A549 (cell line): ENCODE measurements around the gene CPLANE1. TPM values are rescaled to one million over a fixed set of nuclear protein-coding genes. Genes with fewer than 3 reads are reported as not detected.
A peak's percentile ranks its signal among the peaks of the same experiment; 100 is the strongest.

Source experiments
- ATAC-seq, 2 experiments: fragments of 200-7000 bp in 1 of 2; fragments of >200 bp in 1 of 2; cut with Nextera tagmentation in 1 of 2; cut with Tn5 transposase in 1 of 2; 3 replicates each; pipeline versions ENCODE4 v1.8.0 to v1.9.1; 2018 to 2020; ENCODE audit warnings: mild to moderate bottlenecking in 1 of 2, moderate library complexity in 1 of 2
- CTCF ChIA-PET: fragments of 300-600 bp; sonication (Branson Sonifier 250); formaldehyde crosslinking; extraction: SDS; loops from one replicate; lab custom pipeline; 2021; ENCODE audit warnings: antibody characterized with exemption, inconsistent platforms; lab: Yijun Ruan, JAX
- POLR2A ChIA-PET: fragments of 350-600 bp; formaldehyde crosslinking; extraction: SDS; loops from one replicate; lab custom pipeline; 2021; ENCODE audit warnings: antibody characterized with exemption, inconsistent platforms; lab: Yijun Ruan, JAX
- DNase-seq, 2 experiments: peaks; one replicate each; pipeline versions ENCODE4 v3.0.0 to v3.0.0-alpha.2; 2011 to 2016; ENCODE audit warnings: low read depth in 1 of 2, low spot score in 1 of 2
- FAIRE-seq: peaks from 2 replicates; lab custom pipeline; 2011; peaks lifted over from hg19 to GRCh38; lab: Jason Lieb, UNC
- H3K27ac ChIP-seq, 2 experiments: fragments of >200 bp; sonication (Bioruptor Twin); formaldehyde crosslinking; 3 replicates each; pipeline ENCODE4 v1.5.1; 2016 to 2017
- H3K4me1 ChIP-seq: fragments of >200 bp; sonication (Bioruptor Twin); formaldehyde crosslinking; 3 replicates; pipeline ENCODE4 v1.6.1; 2016
- H3K4me2 ChIP-seq: fragments of >200 bp; sonication (Bioruptor Twin); formaldehyde crosslinking; 3 replicates; pipeline ENCODE4 v1.6.1; 2016
- H3K4me3 ChIP-seq: fragments of >200 bp; sonication (Bioruptor Twin); formaldehyde crosslinking; 3 replicates; pipeline ENCODE4 v1.5.1; 2016
- H3K9me3 ChIP-seq: fragments of >200 bp; sonication (Bioruptor Twin); formaldehyde crosslinking; 3 replicates; pipeline ENCODE4 v1.6.1; 2016
- ATOH8 ChIP-seq: fragments of 250-450 bp; sonication (Bioruptor Pico); IDR thresholded peaks from 2 replicates; pipeline ENCODE4 v1.5.0; 2020; ENCODE audit warnings: low read depth, mild to moderate bottlenecking, moderate library complexity
- CHD4 ChIP-seq: fragments of 200-600 bp; sonication (generic); IDR thresholded peaks from 2 replicates; pipeline ENCODE4 v1.6.1; 2016; ENCODE audit warnings: antibody characterized with exemption, mild to moderate bottlenecking, borderline replicate concordance
- CTCF ChIP-seq: fragments of >200 bp; sonication (Bioruptor Twin); formaldehyde crosslinking; IDR thresholded peaks from 3 replicates; pipeline ENCODE4 v1.5.1; 2016
- EHF ChIP-seq: fragments of 250-450 bp; sonication (Bioruptor Pico); IDR thresholded peaks from 2 replicates; pipeline ENCODE4 v1.5.0; 2020; ENCODE audit warnings: mild to moderate bottlenecking
- EHMT2 ChIP-seq: fragments of 200-600 bp; sonication (generic); IDR thresholded peaks from 2 replicates; pipeline ENCODE4 v1.6.1; 2016; ENCODE audit warnings: antibody characterized with exemption, low read depth, mild to moderate bottlenecking, moderate library complexity
- GATA3 ChIP-seq: IDR thresholded peaks from 2 replicates; pipeline ENCODE4 v1.6.1; 2012; ENCODE audit warnings: borderline replicate concordance
- HES2 ChIP-seq: fragments of >200 bp; sonication (Bioruptor Twin); formaldehyde crosslinking; IDR thresholded peaks from 2 replicates; pipeline ENCODE4 v1.6.1; 2016
- HEYL ChIP-seq: fragments of 250-450 bp; sonication (Bioruptor Pico); IDR thresholded peaks from 2 replicates; pipeline ENCODE4 v1.8.0; 2021; ENCODE audit warnings: mild to moderate bottlenecking, moderate library complexity
- MYC ChIP-seq: IDR thresholded peaks from 2 replicates; pipeline ENCODE4 v1.6.1; 2012; ENCODE audit warnings: mild to moderate bottlenecking, inconsistent platforms, low read length, improper control_type of control experiment, borderline replicate concordance
- NFE2L2 ChIP-seq: fragments of 150-350 bp; conservative IDR thresholded peaks from 2 replicates; pipeline ENCODE4 v1.6.1; 2014; ENCODE audit warnings: low read length
- NPAS2 ChIP-seq: fragments of 250-450 bp; sonication (Bioruptor Pico); IDR thresholded peaks from 2 replicates; pipeline ENCODE4 v1.8.0; 2022; ENCODE audit warnings: mild to moderate bottlenecking, moderate library complexity, borderline replicate concordance
- RFX5 ChIP-seq: fragments of 450-650 bp; IDR thresholded peaks from 2 replicates; pipeline ENCODE4 v1.7.1; 2014; ENCODE audit warnings: antibody characterized with exemption, mild to moderate bottlenecking, moderate library complexity
- RNF2 ChIP-seq: fragments of 200-600 bp; sonication (generic); IDR thresholded peaks from 2 replicates; pipeline ENCODE4 v1.6.1; 2016; ENCODE audit warnings: low read depth, mild to moderate bottlenecking, antibody characterized with exemption, moderate library complexity, borderline replicate concordance
- ZNF302 ChIP-seq: fragments of 250-450 bp; sonication (Bioruptor Pico); IDR thresholded peaks from 2 replicates; pipeline ENCODE4 v1.9.0; 2021; ENCODE audit warnings: inconsistent platforms, mild to moderate bottlenecking, moderate library complexity
- WGBS: methylation state at CpG from one replicate; pipeline ENCODE4 v1.1.6; 2017; ENCODE audit errors: missing lambda C conversion rate; 5-methylcytosine and 5-hydroxymethylcytosine counted together
- polyA plus RNA-seq, 4 experiments: library from polyadenylated mRNA; depleted of rRNA in 3 of 4; stranded (reverse); fragments of >200 nt; fragmentation: RNase III in 1 of 4; extraction: RNeasy Plus Mini Kit Qiagen cat#74134 plus additional on column Dnase treatment in 1 of 4; gene quantifications; 2 replicates in 3 of 4; 3 replicates in 1 of 4; pipeline ENCODE4 v1.2.3, GENCODE V29; 2011 to 2017

CPLANE1 gene
- polyA plus RNA-seq, 2 of the 4 experiments (the other 2 are of a cell fraction) = 5.5 to 15.7 TPM

GRCh38 chr5:37217976-37218375 is 31.2 kb downstream of the CPLANE1 start:
- 0 out of 3 replicates have a peak, but pooled peaks cover 3% of the 10 kb centered on the region for H3K4me1 ChIP-seq
- CTCF ChIA-PET = interaction anchor here (1.6 kb wide), 1 partner anchor 28 kb away, joined by 3 read pairs; no protein-coding TSS in a partner anchor
- no peak for DNase-seq
- no peaks in the 10 kb centered on the region for H3K9me3 ChIP-seq
- no peak for FAIRE-seq
- no peak overlapping the region for H3K27ac ChIP-seq
- WGBS = 95% methylated on average over 1 of the region's 1 CpG
- no peak for TF ChIP-seq CTCF
- H3K4me3 ChIP-seq = no peak overlapping the region
- no peak overlapping the region for H3K4me2 ChIP-seq
- POLR2A ChIA-PET = no interaction called here
- ATAC-seq = no peak

- 0 out of 3 replicates have a peak, but pooled peaks cover 3% of the 10 kb centered on the region for H3K4me1 ChIP-seq
- 14% methylated on average over 1 of the region's 1 CpG for WGBS
- H3K27ac ChIP-seq = no peak overlapping the region
- POLR2A ChIA-PET = no interaction called here
- CTCF ChIA-PET = interaction anchor here (1.0 kb wide), 1 partner anchor 198 kb away, joined by 3 read pairs; no protein-coding TSS in a partner anchor
- H3K9me3 ChIP-seq = no peaks in the 10 kb centered on the region
- H3K4me2 ChIP-seq = no peak overlapping the region
- peak in 1 of 2 experiments; percentile 4 for DNase-seq
- FAIRE-seq = no peak
- peak in 1 of 2 experiments; percentile 23; a peak in 1 of 6 replicates for ATAC-seq
- H3K4me3 ChIP-seq = no peak overlapping the region
- no peak for TF ChIP-seq NPAS2 (CRISPR knock-in tag)
- no peak for TF ChIP-seq HEYL (CRISPR knock-in tag)
- no peak for TF ChIP-seq EHF (CRISPR knock-in tag)
- no peak for TF ChIP-seq NFE2L2
- TF ChIP-seq, all 56 proteins: peak for 0
Observed at GRCh38 chr5:37214550-37214949, 34.6 kb downstream of the CPLANE1 start.

- DNase-seq (peak in 1 of 2 experiments; percentile 5), ATAC-seq (peak in 1 of 2 experiments; percentile 32; a peak in 1 of 6 replicates), FAIRE-seq (no peak)
- Histone ChIP-seq H3K4me1 (0 out of 3 replicates have a peak, but pooled peaks cover 3% of the 10 kb centered on the region), H3K4me3 (no peak overlapping the region), H3K27ac (no peak overlapping the region), H3K4me2 (no peak overlapping the region), H3K9me3 (no peaks in the 10 kb centered on the region)
- CTCF ChIA-PET = interaction anchor here (0.7 kb wide), 1 partner anchor 100 kb away, joined by 3 read pairs; no protein-coding TSS in a partner anchor
- TF ChIP-seq ATOH8 (no peak), RNF2 (no peak), ZNF302 (CRISPR knock-in tag) (no peak), HES2 (no peak), CHD4 (no peak), GATA3 (no peak)
- POLR2A ChIA-PET = no interaction called here
- 90% methylated on average over 3 of the region's 3 CpGs for WGBS
Observed at GRCh38 chr5:37212096-37212495, 37.1 kb downstream of the CPLANE1 start.

- CTCF ChIA-PET = interaction anchor here (0.7 kb wide), 1 partner anchor 99 kb away, joined by 3 read pairs; no protein-coding TSS in a partner anchor
- DNase-seq = no peak
- no peak for FAIRE-seq
Observed at GRCh38 chr5:37211661-37212060, 37.5 kb downstream of the CPLANE1 start.

More at GRCh38 chr5:37211661-37212060, 37.5 kb downstream of the CPLANE1 start:
- Histone ChIP-seq H3K4me2 (no peak overlapping the region), H3K4me1 (0 out of 3 replicates have a peak, but pooled peaks cover 3% of the 10 kb centered on the region), H3K27ac (no peak overlapping the region), H3K9me3 (no peaks in the 10 kb centered on the region), H3K4me3 (no peak overlapping the region)
- no peak for ATAC-seq
- POLR2A ChIA-PET = no interaction called here
- TF ChIP-seq MYC (no peak), NPAS2 (CRISPR knock-in tag) (no peak), HES2 (no peak), RFX5 (no peak), HEYL (CRISPR knock-in tag) (no peak), ZNF302 (CRISPR knock-in tag) (no peak), EHMT2 (no peak)
- WGBS = 91% methylated on average over 10 of the region's 10 CpGs
